ENCODE results near the gene HNF1A.

- TF ChIP-seq CTCF (conservative IDR thresholded peaks at IDR 0.05; ENCODE audit: low read depth, low read length), result no peak
- TF ChIP-seq MXI1 (IDR thresholded peaks at IDR 0.05; ENCODE audit: borderline replicate concordance, low read depth, low read length), result no peak
- no peak for TF ChIP-seq CEBPB (IDR thresholded peaks at IDR 0.05; ENCODE audit: low read depth, low read length)
- no peak for TF ChIP-seq RAD21 (IDR thresholded peaks at IDR 0.05; ENCODE audit: low read length)
- no peak for TF ChIP-seq ELK1 (IDR thresholded peaks at IDR 0.05; ENCODE audit: borderline replicate concordance, low read depth, low read length)
- TF ChIP-seq FOS (IDR thresholded peaks at IDR 0.05; ENCODE audit: low read depth, low read length), result no peak
- no peak for TF ChIP-seq POLR2A (IDR thresholded peaks at IDR 0.05; ENCODE audit: low read depth, low read length)
- no peak for TF ChIP-seq SMC3 (IDR thresholded peaks at IDR 0.05; ENCODE audit: low read depth, low read length)
- TF ChIP-seq MAFK (IDR thresholded peaks at IDR 0.05; ENCODE audit: low read depth, low read length), result no peak
- TF ChIP-seq USF2 (IDR thresholded peaks at IDR 0.05; ENCODE audit: low read depth, low read length), result no peak
- TF ChIP-seq MAZ (IDR thresholded peaks at IDR 0.05; ENCODE audit: borderline replicate concordance, low read depth, low read length), result no peak
- no peak for TF ChIP-seq NFE2L2 (IDR thresholded peaks at IDR 0.05; ENCODE audit: low read depth, low read length)
These were observed 21.6 kb upstream of the HNF1A start for GRCh38 chr12:120956579-120957300.

Data from IMR-90 (cell line).